Hematopoietic multipotent progenitor cell treated with erythropoietin and hydrocortisone succinate and interleukin-3 and kit ligand, for 15 days (in vitro differentiated cells): ENCODE measurements around the gene SLC24A3.

Source experiments
- DNase-seq: peaks from one replicate; pipeline ENCODE4 v3.0.0-alpha.2; 2015; ENCODE audit warnings: low spot score

The SLC24A3 gene

GRCh38 chr20:19457611-19458010, 245.2 kb downstream of the SLC24A3 start:
- no peak for DNase-seq

- DNase-seq, result no peak
Measured at GRCh38 chr20:19460386-19460785, 247.9 kb downstream of the SLC24A3 start.

- DNase-seq, result no peak
Measured at GRCh38 chr20:19462491-19462890, 250.0 kb downstream of the SLC24A3 start.

- DNase-seq, result no peak
Measured at GRCh38 chr20:19463597-19463996, 251.2 kb downstream of the SLC24A3 start.

GRCh38 chr20:19465536-19465935, 253.1 kb downstream of the SLC24A3 start:
- DNase-seq, result no peak

- DNase-seq, result no peak
Measured at GRCh38 chr20:19466206-19466928, 253.9 kb downstream of the SLC24A3 start.

GRCh38 chr20:19473216-19473921, 260.9 kb downstream of the SLC24A3 start:
- DNase-seq, result no peak

- DNase-seq, result no peak
Measured at GRCh38 chr20:19473922-19474286, 261.5 kb downstream of the SLC24A3 start.

GRCh38 chr20:19478320-19478895, 266.0 kb downstream of the SLC24A3 start:
- DNase-seq, result no peak

GRCh38 chr20:19482726-19483125, 270.3 kb downstream of the SLC24A3 start:
- DNase-seq, result no peak

- DNase-seq, result no peak
Measured at GRCh38 chr20:19483309-19483708, 270.9 kb downstream of the SLC24A3 start.

- DNase-seq, result no peak
Measured at GRCh38 chr20:19486446-19486845, 274.0 kb downstream of the SLC24A3 start.

GRCh38 chr20:19487420-19487819, 275.0 kb downstream of the SLC24A3 start:
- no peak for DNase-seq

GRCh38 chr20:19491241-19491640, 278.8 kb downstream of the SLC24A3 start:
- DNase-seq, result no peak

- DNase-seq, result no peak
Measured at GRCh38 chr20:19492116-19492515, 279.7 kb downstream of the SLC24A3 start.

- no peak for DNase-seq
Measured at GRCh38 chr20:19492687-19493336, 280.4 kb downstream of the SLC24A3 start.

- no peak for DNase-seq
Measured at GRCh38 chr20:19493794-19494495, 281.5 kb downstream of the SLC24A3 start.

GRCh38 chr20:19495905-19496703, 283.7 kb downstream of the SLC24A3 start:
- DNase-seq, result no peak

GRCh38 chr20:19497064-19497463, 284.6 kb downstream of the SLC24A3 start:
- DNase-seq, result no peak

GRCh38 chr20:19498756-19499155, 286.3 kb downstream of the SLC24A3 start:
- DNase-seq, result no peak

GRCh38 chr20:19501476-19502115, 289.2 kb downstream of the SLC24A3 start:
- no peak for DNase-seq
